GM18873 (cell line): Measurements from ENCODE around the gene ADCY9.
"Not testable (repeated sequence)": the region's sequence is repeated elsewhere in the genome, so short reads cannot be mapped to it uniquely, and the experiment has no call there.

Source experiments
- ATAC-seq: cut with Tn5 transposase; IDR thresholded peaks from one replicate; pipeline ENCODE4 v1.9.1; 2021; ENCODE audit warnings: mild to moderate bottlenecking, moderate library complexity, moderate number of reproducible peaks; ENCODE audit not compliant: unreplicated experiment, low FRiP score

Gene ADCY9

GRCh38 chr16:4073150-4073549, 43.1 kb downstream of the ADCY9 start:
- not testable (repeated sequence) for ATAC-seq

- no peak for ATAC-seq
Measured at GRCh38 chr16:4071686-4072561, 44.3 kb downstream of the ADCY9 start.

GRCh38 chr16:4070936-4071335, 45.3 kb downstream of the ADCY9 start:
- ATAC-seq, result no peak

- ATAC-seq, result no peak
Measured at GRCh38 chr16:4067262-4068001, 48.8 kb downstream of the ADCY9 start.

- ATAC-seq, result no peak
Measured at GRCh38 chr16:4064950-4065352, 51.3 kb downstream of the ADCY9 start.

- no peak for ATAC-seq
Measured at GRCh38 chr16:4062212-4062802, 53.9 kb downstream of the ADCY9 start.

GRCh38 chr16:4060823-4061222, 55.4 kb downstream of the ADCY9 start:
- no peak for ATAC-seq

GRCh38 chr16:4060009-4060408, 56.2 kb downstream of the ADCY9 start:
- ATAC-seq, result no peak

GRCh38 chr16:4058386-4058785, 57.9 kb downstream of the ADCY9 start:
- no peak for ATAC-seq

- ATAC-seq, result no peak
Measured at GRCh38 chr16:4057439-4057877, 58.8 kb downstream of the ADCY9 start.

- no peak for ATAC-seq
Measured at GRCh38 chr16:4056161-4057105, 59.8 kb downstream of the ADCY9 start.

- no peak for ATAC-seq
Measured at GRCh38 chr16:4055748-4056147, 60.5 kb downstream of the ADCY9 start.

GRCh38 chr16:4053301-4053845, 62.9 kb downstream of the ADCY9 start:
- no peak for ATAC-seq

GRCh38 chr16:4052801-4053293, 63.4 kb downstream of the ADCY9 start:
- no peak for ATAC-seq

GRCh38 chr16:4052096-4052495, 64.1 kb downstream of the ADCY9 start:
- ATAC-seq, result no peak

- ATAC-seq, result no peak
Measured at GRCh38 chr16:4051591-4051990, 64.7 kb downstream of the ADCY9 start.

GRCh38 chr16:4049031-4049430, 67.2 kb downstream of the ADCY9 start:
- ATAC-seq, result no peak

GRCh38 chr16:4048481-4048880, 67.8 kb downstream of the ADCY9 start:
- ATAC-seq, result no peak

GRCh38 chr16:4046221-4046620, 70.0 kb downstream of the ADCY9 start:
- ATAC-seq, result no peak

- not testable (repeated sequence) for ATAC-seq
Measured at GRCh38 chr16:4045561-4045960, 70.7 kb downstream of the ADCY9 start.
